OCI-LY3 (cell line): Measurements from ENCODE around the gene OR2T2.
"Not testable (repeated sequence)": the region's sequence is repeated elsewhere in the genome, so short reads cannot be mapped to it uniquely, and the experiment has no call there.

Source experiments
- EZH2phosphoT487 ChIP-seq: fragments of 200-600 bp; shearing (Covaris generic); IDR thresholded peaks from 2 replicates; pipeline ENCODE4 v1.6.1; 2018; ENCODE audit warnings: antibody characterized with exemption, mixed run types, low read depth
- TF ChIP-seq, protein P1 (sequence below): fragments of 200-600, 300-600 bp; sonication (generic); IDR thresholded peaks from 2 replicates; pipeline ENCODE4 v1.5.1; 2014; ENCODE audit warnings: antibody characterized with exemption, low read length, low read depth

DNA sequence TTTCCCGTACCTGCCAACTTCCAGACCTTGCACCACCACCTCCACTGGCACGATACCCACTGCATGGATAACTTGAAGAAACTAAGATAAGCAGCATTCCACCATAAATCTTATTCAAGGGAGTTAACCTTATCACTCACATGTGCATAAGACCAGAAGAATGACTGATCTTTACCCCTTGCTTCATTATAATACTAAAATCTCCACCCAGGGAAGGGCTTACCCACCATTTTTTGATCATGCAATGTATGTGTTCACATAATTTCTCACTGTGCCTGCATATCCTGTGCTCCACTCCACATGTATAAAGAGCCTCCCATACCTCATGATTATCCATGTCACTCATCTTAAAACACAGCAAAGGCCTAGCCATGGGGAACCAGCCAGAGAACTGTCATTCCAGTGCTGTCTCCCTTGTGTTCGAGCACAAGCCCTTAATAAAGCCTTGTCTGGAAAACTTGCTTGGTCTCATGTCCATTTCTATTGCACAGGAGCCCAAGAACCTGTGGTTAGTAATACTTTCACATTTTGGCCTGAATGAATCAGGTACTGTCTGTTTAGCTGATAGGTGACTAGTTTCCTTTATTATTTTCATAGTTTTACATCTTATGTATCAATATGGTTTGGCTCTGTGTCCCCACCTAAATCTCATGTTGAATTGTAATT, 17.8 kb upstream of the OR2T2 start:
- TF ChIP-seq, protein P1, sequence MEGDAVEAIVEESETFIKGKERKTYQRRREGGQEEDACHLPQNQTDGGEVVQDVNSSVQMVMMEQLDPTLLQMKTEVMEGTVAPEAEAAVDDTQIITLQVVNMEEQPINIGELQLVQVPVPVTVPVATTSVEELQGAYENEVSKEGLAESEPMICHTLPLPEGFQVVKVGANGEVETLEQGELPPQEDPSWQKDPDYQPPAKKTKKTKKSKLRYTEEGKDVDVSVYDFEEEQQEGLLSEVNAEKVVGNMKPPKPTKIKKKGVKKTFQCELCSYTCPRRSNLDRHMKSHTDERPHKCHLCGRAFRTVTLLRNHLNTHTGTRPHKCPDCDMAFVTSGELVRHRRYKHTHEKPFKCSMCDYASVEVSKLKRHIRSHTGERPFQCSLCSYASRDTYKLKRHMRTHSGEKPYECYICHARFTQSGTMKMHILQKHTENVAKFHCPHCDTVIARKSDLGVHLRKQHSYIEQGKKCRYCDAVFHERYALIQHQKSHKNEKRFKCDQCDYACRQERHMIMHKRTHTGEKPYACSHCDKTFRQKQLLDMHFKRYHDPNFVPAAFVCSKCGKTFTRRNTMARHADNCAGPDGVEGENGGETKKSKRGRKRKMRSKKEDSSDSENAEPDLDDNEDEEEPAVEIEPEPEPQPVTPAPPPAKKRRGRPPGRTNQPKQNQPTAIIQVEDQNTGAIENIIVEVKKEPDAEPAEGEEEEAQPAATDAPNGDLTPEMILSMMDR = not testable (repeated sequence)
- TF ChIP-seq EZH2phosphoT487 = not testable (repeated sequence)
